Central memory CD8-positive, alpha-beta T cell (primary cell): ENCODE data around the gene GGTA1.
A peak's percentile ranks its signal among the peaks of the same experiment; 100 is the strongest.
"Not testable (repeated sequence)": the region's sequence is repeated elsewhere in the genome, so short reads cannot be mapped to it uniquely, and the experiment has no call there.

Experiments
- ATAC-seq: fragments of 150-1000 bp; cut with Tn5 transposase; replicated peaks from 2 replicates; pipeline ENCODE4 v1.10.0; 2022; ENCODE audit warnings: mild to moderate bottlenecking, moderate FRiP score, moderate number of reproducible peaks; ENCODE audit not compliant: poor library complexity, severe bottlenecking; ENCODE audit errors: extremely low read depth
- DNase-seq, 2 donors: peaks; one replicate each; pipeline ENCODE4 v3.0.0; 2021; ENCODE audit warnings: low spot score in 2 of 2
- H3K27ac Mint-ChIP-seq: one replicate; pipeline ENCODE4 v1.8.0; 2022; ENCODE audit warnings: low read depth, mild to moderate bottlenecking, moderate library complexity, mixed read lengths
- H3K27me3 Mint-ChIP-seq: one replicate; pipeline ENCODE4 v1.8.0; 2022; ENCODE audit warnings: mixed read lengths
- H3K36me3 Mint-ChIP-seq: one replicate; pipeline ENCODE4 v1.8.0; 2022; ENCODE audit warnings: mild to moderate bottlenecking, moderate library complexity, mixed read lengths; ENCODE audit not compliant: insufficient read depth
- H3K4me1 Mint-ChIP-seq: one replicate; pipeline ENCODE4 v1.8.0; 2022; ENCODE audit warnings: mixed read lengths
- H3K4me3 Mint-ChIP-seq: one replicate; pipeline ENCODE4 v1.8.0; 2022; ENCODE audit warnings: mild to moderate bottlenecking, moderate library complexity, mixed read lengths
- H3K9me3 Mint-ChIP-seq: one replicate; pipeline ENCODE4 v1.8.0; 2022; ENCODE audit warnings: mixed read lengths

Gene GGTA1

DNA sequence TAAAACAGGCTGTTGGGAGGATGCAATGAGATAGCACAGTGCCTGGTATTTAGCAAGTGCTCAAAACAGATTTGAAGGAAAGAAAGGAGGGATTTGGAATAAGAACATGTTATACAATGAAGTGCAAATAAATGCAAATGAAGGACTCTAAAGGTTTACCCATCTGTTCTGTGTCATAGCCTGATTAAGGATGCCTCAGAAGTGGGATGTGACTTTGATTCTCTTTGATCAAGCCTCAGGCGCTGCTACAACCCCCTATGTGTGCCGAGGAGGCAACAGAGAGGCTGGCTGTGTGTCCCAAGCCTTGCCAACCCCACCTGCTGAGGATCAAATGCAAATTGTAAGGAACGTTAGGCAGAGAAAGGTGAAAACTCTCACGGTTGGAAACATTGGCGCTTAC lies 27.2 kb downstream of the GGTA1 start:
- Mint-ChIP-seq H3K27me3 (peaks cover 51% of the 10 kb centered on the region), H3K27ac (no peak overlapping the region), H3K4me3 (no peak overlapping the region), H3K36me3 (no peaks in the 10 kb centered on the region), H3K9me3 (no peaks in the 10 kb centered on the region), H3K4me1 (no peaks in the 10 kb centered on the region)
- DNase-seq: no peak
- no peak for ATAC-seq

DNA sequence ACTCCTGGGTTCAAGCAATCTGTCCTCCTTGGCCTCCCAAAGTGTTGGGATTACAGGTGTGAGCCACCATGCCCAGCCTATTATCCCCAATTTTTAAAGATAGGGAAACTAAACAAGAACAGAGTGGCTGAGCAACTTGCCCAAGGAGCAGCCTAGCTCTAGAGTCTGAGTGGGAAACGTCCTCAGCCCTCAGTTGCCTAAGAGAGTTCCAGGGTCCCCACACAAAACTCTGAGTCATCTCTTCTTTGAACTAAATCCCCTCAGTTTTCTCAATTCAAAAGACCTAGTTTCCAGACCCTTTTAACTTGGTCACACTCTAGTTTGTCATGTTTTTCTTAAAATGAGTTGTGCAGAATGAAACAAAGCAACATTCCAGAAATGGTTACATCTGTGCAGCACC lies 33.5 kb downstream of the GGTA1 start:
- peaks cover 5% of the 10 kb centered on the region for H3K4me1 Mint-ChIP-seq
- no peak overlapping the region for H3K27ac Mint-ChIP-seq
- H3K4me3 Mint-ChIP-seq: no peak overlapping the region
- H3K27me3 Mint-ChIP-seq: peaks cover 62% of the 10 kb centered on the region
- H3K36me3 Mint-ChIP-seq: no peaks in the 10 kb centered on the region
- H3K9me3 Mint-ChIP-seq: no peaks in the 10 kb centered on the region
- DNase-seq (no peak), ATAC-seq (no peak)

DNA sequence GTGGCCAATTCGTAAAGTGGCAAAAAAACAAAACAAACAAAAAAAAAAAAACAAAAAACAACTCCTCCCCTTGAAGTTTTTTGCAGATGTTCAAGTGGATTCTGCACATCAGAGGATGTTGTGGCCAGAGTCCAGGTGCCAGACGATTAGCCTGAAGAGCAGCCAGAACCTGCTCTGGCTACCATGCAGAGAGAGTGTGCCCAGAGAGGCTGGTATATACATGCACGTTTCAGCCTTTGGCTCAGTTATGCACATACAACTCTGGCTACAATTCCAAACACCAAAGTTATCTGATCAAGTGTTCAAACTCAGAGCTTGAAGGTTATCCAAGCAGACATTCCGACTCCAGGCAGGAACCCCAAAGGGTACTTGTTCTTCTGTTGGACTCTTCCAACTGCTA lies 34.7 kb downstream of the GGTA1 start:
- H3K36me3 Mint-ChIP-seq: no peaks in the 10 kb centered on the region
- ATAC-seq: no peak
- H3K27me3 Mint-ChIP-seq: peaks cover 61% of the 10 kb centered on the region
- H3K9me3 Mint-ChIP-seq: no peaks in the 10 kb centered on the region
- no peak for DNase-seq
- H3K27ac Mint-ChIP-seq: no peak overlapping the region
- H3K4me3 Mint-ChIP-seq: no peak overlapping the region
- peaks cover 5% of the 10 kb centered on the region for H3K4me1 Mint-ChIP-seq

DNA sequence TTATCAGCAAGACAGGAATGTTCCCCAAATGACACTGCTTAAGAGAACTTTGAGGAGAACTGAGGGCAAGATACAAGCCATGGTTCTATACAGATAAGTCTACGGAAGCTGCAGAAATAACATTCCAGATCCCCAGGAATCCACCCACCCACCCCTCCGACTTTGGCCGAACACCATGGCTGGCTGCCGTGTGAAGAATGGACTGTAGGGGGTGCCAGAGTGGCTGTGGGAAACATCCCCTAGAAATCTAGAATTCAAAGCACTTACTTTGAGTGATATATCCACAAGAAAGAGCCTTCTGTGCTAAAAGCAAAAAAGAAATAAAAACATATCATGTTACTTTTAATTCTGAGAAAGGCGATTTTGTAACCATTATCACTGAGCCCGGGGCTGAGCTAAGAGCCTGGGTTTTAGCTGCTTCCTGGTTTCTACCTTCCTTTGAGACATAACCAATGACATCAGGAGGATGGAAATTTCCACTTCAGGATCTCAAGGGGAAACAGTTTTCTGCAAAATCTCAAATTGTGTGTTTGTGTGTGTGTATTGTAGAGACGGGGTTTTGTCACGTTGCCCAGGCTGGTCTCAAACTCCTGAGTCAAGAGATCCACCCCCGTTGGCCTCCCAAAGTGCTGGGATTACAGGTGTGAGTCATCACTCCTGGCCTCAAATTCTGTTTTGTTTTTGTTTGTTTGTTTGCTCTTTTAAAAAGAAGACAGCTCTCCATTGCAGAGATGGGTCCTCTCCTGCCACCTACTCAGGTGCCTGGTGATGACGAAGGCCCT lies 36.4 kb downstream of the GGTA1 start:
- peaks cover 5% of the 10 kb centered on the region for H3K4me1 Mint-ChIP-seq
- ATAC-seq (no peak), DNase-seq (no peak)
- H3K27ac Mint-ChIP-seq: no peak overlapping the region
- H3K9me3 Mint-ChIP-seq: no peaks in the 10 kb centered on the region
- H3K4me3 Mint-ChIP-seq: no peak overlapping the region
- H3K27me3 Mint-ChIP-seq: peaks cover 61% of the 10 kb centered on the region
- H3K36me3 Mint-ChIP-seq: no peaks in the 10 kb centered on the region

DNA sequence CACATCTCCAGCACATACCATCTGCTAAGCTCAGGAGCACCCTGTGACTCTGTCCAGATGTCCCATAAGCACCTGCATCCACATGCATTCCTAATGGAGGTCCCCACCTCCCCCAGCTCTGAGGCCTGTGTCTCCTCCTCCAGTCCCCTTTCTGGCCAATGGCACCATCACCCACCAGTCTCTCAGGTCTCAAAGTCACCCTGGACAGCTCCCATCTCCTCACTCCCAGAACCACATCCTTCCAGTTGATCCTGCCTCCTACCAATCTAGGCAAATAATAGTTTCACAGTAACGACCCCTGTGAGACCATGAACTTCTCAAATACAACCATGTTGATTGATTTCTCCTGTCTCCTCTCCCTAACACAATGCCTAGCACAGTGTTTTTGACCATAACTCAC lies 40.1 kb downstream of the GGTA1 start:
- Mint-ChIP-seq H3K27me3 (peaks cover 51% of the 10 kb centered on the region), H3K36me3 (no peaks in the 10 kb centered on the region), H3K4me3 (no peak overlapping the region), H3K4me1 (peaks cover 5% of the 10 kb centered on the region), H3K27ac (no peak overlapping the region), H3K9me3 (no peaks in the 10 kb centered on the region)
- DNase-seq (no peak), ATAC-seq (no peak)

DNA sequence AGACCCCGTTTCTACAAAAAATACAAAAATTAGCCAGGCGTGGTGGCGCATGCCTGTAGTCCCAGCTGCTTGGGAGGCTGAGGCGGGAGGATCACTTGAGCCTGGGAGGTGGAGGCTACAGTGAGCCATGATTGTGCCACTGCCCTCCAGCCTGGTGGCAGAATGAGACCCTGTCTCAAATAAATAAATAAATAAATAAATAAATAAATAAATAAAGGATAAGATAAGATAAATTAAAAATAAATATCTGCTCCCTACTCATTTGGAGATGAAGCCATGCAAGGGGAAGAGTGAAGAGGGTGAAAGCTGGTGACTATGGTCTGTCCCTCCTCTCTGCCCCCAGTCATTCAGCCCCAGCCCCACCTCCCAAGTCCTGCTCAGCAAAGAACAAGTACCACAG lies 41.2 kb downstream of the GGTA1 start:
- H3K4me1 Mint-ChIP-seq, H3K4me3 Mint-ChIP-seq, H3K9me3 Mint-ChIP-seq, H3K27ac Mint-ChIP-seq, H3K36me3 Mint-ChIP-seq, ATAC-seq, DNase-seq: not testable (repeated sequence)
- peaks cover 51% of the 10 kb centered on the region for H3K27me3 Mint-ChIP-seq

DNA sequence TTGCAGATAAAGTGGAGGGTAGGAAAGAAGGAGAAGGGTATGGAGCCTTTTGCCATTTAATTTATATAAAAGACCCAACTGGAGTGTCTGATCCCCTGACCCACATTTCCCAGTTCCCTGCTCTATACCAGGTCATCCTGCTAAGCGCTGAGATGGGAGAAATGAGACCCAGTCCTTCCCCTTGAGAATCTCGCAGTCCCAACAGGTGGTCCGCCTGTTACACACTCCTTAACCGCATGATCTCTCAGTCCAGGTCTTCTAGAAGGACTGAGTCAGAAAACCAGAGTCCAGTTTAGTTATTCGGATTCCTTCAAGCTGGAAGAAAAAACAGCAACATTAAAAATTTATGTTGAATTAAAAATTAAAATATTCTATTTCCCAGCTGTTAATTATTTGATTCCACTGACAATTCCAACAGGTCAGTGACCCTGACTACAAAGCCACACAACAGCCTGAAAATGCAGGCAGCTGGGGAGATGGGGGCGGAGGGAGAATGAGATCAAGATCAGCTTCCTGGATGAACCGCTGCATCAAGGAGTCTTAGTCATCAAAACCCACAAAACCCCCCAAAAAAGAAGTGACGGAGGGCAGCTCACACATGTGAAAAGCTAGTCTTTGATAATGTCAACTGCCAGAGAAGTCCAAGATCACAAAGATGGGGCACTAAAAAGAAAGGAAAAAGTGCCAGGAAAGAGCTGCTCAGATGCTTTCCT lies 44.0 kb downstream of the GGTA1 start:
- H3K9me3 Mint-ChIP-seq: no peaks in the 10 kb centered on the region
- H3K27me3 Mint-ChIP-seq: peaks cover 35% of the 10 kb centered on the region
- no peak overlapping the region for H3K4me3 Mint-ChIP-seq
- ATAC-seq: peak; percentile 64
- no peaks in the 10 kb centered on the region for H3K36me3 Mint-ChIP-seq
- no peak overlapping the region for H3K27ac Mint-ChIP-seq
- H3K4me1 Mint-ChIP-seq: no peaks in the 10 kb centered on the region
- DNase-seq: no peak

DNA sequence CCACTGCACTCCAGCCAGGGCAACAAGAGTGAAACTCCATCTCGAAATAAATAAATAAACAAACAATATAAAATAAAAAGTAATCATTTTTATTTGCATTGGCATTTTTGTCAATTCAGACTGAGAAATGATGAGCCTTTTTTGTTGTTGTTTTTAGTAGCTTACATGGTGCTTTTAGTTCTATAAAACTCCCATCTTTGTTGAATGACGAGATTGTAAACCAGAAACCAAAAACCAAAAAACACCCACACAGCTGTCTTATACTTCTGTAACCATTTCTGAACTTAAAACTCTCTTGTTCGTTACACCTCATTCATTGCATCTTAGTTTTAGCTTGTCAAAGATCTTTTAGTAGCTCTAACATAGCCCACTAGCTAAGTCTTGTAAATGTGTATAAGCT lies 44.7 kb downstream of the GGTA1 start:
- peaks cover 30% of the 10 kb centered on the region for H3K27me3 Mint-ChIP-seq
- H3K27ac Mint-ChIP-seq: no peak overlapping the region
- DNase-seq (no peak), ATAC-seq (no peak)
- H3K36me3 Mint-ChIP-seq: no peaks in the 10 kb centered on the region
- no peak overlapping the region for H3K4me3 Mint-ChIP-seq
- H3K4me1 Mint-ChIP-seq: no peaks in the 10 kb centered on the region
- no peaks in the 10 kb centered on the region for H3K9me3 Mint-ChIP-seq

DNA sequence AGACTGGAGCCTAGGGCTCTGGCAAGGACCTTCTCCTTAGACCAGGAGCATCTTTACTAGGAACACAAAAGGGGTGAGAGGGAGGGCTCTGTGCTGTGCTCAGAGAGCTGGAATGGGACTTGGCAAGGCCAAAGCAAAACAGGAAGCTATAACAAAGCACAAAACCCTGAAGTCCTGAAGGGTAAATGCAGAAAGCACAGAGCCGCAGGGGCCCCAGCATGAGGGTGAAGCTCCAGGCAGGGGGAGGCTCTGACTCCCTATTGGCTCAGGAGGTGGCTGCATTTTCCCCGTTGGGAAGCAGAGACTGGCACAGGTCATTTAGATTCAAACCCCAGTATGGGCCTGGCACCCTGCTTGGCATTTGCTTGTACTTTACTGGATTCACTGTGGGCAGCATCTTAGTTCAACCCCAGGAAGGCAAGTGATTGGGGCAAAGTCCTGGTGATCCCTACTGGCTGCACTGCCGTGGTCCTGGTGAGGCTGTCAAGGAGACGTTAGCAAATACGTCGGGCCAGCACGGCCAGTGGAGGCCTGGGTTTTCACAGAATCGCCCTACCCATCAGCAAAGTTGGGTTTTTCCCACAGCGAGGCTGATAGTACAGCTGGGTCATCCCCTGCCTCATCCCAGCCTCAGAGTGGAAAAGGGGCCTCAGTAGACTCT lies 46.3 kb downstream of the GGTA1 start:
- H3K9me3 Mint-ChIP-seq: no peaks in the 10 kb centered on the region
- ATAC-seq (no peak), DNase-seq (no peak)
- no peaks in the 10 kb centered on the region for H3K4me1 Mint-ChIP-seq
- H3K27me3 Mint-ChIP-seq: peaks cover 17% of the 10 kb centered on the region
- H3K27ac Mint-ChIP-seq: no peak overlapping the region
- no peak overlapping the region for H3K4me3 Mint-ChIP-seq
- no peaks in the 10 kb centered on the region for H3K36me3 Mint-ChIP-seq

DNA sequence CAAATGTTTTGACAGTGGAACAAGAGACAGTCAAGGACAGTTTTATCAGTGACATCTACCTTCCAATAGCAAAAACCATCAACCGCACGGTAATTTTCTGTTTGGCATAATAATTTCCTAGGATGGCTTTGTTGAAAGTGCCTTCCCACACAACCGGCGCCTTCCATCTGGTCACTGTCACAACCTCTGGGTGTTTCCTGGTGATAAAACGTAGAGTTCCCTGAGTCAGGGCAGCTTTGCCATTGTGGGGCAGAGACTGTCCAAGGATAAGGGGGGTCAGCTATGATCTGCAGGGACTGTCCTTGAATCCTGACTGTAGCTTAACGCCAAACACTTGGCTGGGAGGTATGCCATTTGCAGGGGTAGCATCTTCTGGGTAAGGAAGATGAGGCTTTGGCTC lies 47.6 kb downstream of the GGTA1 start:
- no peaks in the 10 kb centered on the region for H3K9me3 Mint-ChIP-seq
- no peak for DNase-seq
- no peak overlapping the region for H3K27ac Mint-ChIP-seq
- ATAC-seq: no peak
- H3K4me1 Mint-ChIP-seq: peaks cover 9% of the 10 kb centered on the region
- peaks cover 23% of the 10 kb centered on the region for H3K27me3 Mint-ChIP-seq
- no peaks in the 10 kb centered on the region for H3K36me3 Mint-ChIP-seq
- H3K4me3 Mint-ChIP-seq: no peak overlapping the region

DNA sequence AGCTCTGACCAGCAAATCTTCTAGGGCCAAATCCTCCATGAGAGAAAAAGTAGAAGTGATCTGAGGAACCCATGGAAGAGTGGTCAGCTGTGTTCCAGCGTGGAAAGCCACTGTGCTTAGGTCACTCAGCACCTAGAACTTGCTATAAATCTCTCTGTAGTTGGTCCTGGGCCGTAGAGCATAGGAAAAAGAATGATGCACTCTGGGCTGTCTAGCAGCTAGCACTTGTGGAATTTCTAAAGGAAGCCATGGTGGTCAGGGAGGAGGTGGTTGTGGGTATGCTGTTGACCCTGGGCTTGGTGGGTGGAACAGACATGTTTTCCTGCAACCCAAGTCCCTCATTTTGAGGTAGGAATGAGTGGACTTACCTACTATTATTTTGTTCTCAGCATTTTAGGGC lies 48.1 kb downstream of the GGTA1 start:
- Mint-ChIP-seq H3K27ac (no peak overlapping the region), H3K9me3 (no peaks in the 10 kb centered on the region), H3K36me3 (no peaks in the 10 kb centered on the region), H3K27me3 (peaks cover 19% of the 10 kb centered on the region), H3K4me3 (no peak overlapping the region), H3K4me1 (peaks cover 9% of the 10 kb centered on the region)
- no peak for ATAC-seq
- DNase-seq: no peak

DNA sequence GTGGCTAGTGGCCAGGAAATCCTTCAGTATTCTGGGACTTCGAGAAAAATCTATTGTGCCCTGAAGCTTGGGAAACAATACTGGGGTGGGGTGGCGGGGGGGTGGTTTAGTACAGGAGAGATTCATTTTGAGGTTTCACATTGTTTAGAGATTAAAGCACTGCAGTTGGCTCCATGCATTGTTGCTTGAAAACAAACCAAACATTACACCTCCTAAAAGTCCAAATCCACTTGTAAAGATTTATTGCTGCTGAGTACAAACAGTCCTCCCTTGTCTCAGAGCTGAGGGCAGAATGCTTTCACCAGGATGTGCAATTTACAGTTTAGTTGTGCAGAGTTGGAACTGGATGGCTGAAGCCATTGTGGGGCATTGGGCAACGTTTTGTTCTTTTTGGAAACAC lies 49.4 kb downstream of the GGTA1 start:
- Mint-ChIP-seq H3K4me3 (no peak overlapping the region), H3K27ac (no peak overlapping the region), H3K9me3 (no peaks in the 10 kb centered on the region), H3K36me3 (no peaks in the 10 kb centered on the region), H3K4me1 (peaks cover 9% of the 10 kb centered on the region), H3K27me3 (peaks cover 17% of the 10 kb centered on the region)
- DNase-seq (no peak), ATAC-seq (no peak)

DNA sequence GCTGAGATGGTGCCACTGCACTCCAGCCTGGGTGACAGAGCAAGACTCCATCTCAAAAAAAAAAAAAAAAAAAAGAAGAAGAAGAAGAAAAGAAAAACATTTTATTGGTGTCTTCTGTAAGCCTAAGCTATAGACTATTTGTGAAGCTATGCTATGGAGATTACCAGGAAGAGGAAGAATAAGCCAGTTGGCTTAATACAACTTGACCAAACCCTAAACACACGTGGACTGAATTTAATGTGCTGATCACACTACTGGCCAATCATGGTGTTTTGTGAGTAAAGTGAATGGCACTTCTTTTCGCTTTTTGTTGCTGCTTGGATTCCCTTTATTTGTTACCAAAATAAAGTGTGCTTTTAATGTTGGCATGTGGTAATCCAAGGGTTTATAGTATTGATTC lies 49.9 kb downstream of the GGTA1 start:
- Mint-ChIP-seq H3K4me1 (peaks cover 9% of the 10 kb centered on the region), H3K36me3 (no peaks in the 10 kb centered on the region), H3K9me3 (no peaks in the 10 kb centered on the region), H3K27ac (no peak overlapping the region), H3K4me3 (no peak overlapping the region), H3K27me3 (peaks cover 17% of the 10 kb centered on the region)
- DNase-seq: no peak
- ATAC-seq: no peak
